Caco-2 (cell line): ENCODE results near the gene FBXO38. TPM values are rescaled to one million over a fixed set of nuclear protein-coding genes. Genes with fewer than 3 reads are reported as not detected.

Experiments
- BruUV-seq: library from RNA; stranded (reverse); fragments of 400-500 nt; replicated peaks from 2 replicates; lab custom pipeline; 2021; lab: Mats Ljungman, UMichigan
- CTCF ChIA-PET: fragments of 300-600 bp; sonication (Branson Sonifier 250); formaldehyde crosslinking; loops from one replicate; lab custom pipeline; 2022; ENCODE audit warnings: antibody characterized with exemption; lab: Charles Lee
- POLR2A ChIA-PET: fragments of 300-600 bp; sonication (Branson Sonifier 250); formaldehyde crosslinking; loops from one replicate; lab custom pipeline; 2022; ENCODE audit warnings: antibody characterized with exemption; lab: Charles Lee
- DNase-seq, 2 experiments: peaks; one replicate each; pipeline versions ENCODE4 v3.0.0 to v3.0.0-alpha.2; 2020 to 2022
- H3K27me3 ChIP-seq: replicated peaks from 2 replicates; pipeline ENCODE4 v1.6.0; 2011; ENCODE audit warnings: low read length; ENCODE audit not compliant: control insufficient read depth, insufficient read depth
- H3K36me3 ChIP-seq: 2 replicates; pipeline ENCODE4 v1.5.1; 2011; ENCODE audit warnings: low read length; ENCODE audit not compliant: control insufficient read depth, insufficient read depth
- H3K4me1 ChIP-seq: fragments of 250-450 bp; sonication (Bioruptor Pico); 2 replicates; pipeline ENCODE4 v1.5.1; 2020; ENCODE audit warnings: mild to moderate bottlenecking
- H3K4me3 ChIP-seq: 2 replicates; pipeline ENCODE4 v1.5.1; 2011; ENCODE audit warnings: low read depth, mild to moderate bottlenecking, control low read depth, low read length
- H3K9me3 ChIP-seq: fragments of 250-450 bp; sonication (Bioruptor Pico); 2 replicates; pipeline ENCODE4 v1.5.1; 2020; ENCODE audit warnings: mild to moderate bottlenecking, moderate library complexity
- H3K27ac Mint-ChIP-seq: one replicate; pipeline ENCODE4 v1.8.0; 2022; ENCODE audit warnings: mixed read lengths; ENCODE audit not compliant: unreplicated experiment
- H3K27me3 Mint-ChIP-seq: one replicate; pipeline ENCODE4 v1.8.0; 2022; ENCODE audit warnings: mixed read lengths; ENCODE audit not compliant: insufficient read depth, unreplicated experiment
- H3K36me3 Mint-ChIP-seq: one replicate; pipeline ENCODE4 v1.8.0; 2022; ENCODE audit warnings: mild to moderate bottlenecking, mixed read lengths; ENCODE audit not compliant: insufficient read depth, unreplicated experiment
- H3K4me1 Mint-ChIP-seq: one replicate; pipeline ENCODE4 v1.8.0; 2022; ENCODE audit warnings: low read depth, mixed read lengths; ENCODE audit not compliant: unreplicated experiment
- H3K4me3 Mint-ChIP-seq: one replicate; pipeline ENCODE4 v1.8.0; 2022; ENCODE audit warnings: mild to moderate bottlenecking, moderate library complexity, mixed read lengths; ENCODE audit not compliant: unreplicated experiment
- H3K9me3 Mint-ChIP-seq: one replicate; pipeline ENCODE4 v1.8.0; 2022; ENCODE audit warnings: mixed read lengths; ENCODE audit not compliant: unreplicated experiment
- intact Hi-C: fragments of 100-400 bp; cut with micrococcal nuclease; formaldehyde crosslinking; loops from one replicate; pipeline ENCODE4 v1.10.0; 2022; ENCODE audit not compliant: unreplicated experiment
- total RNA-seq: library from RNA; stranded (reverse); gene quantifications from 2 replicates; pipeline ENCODE4 v1.2.3, GENCODE V29; 2022
- TF ChIP-seq, protein P1 (sequence below), 2 experiments: fragments of 200-600 bp in 1 of 2; IDR thresholded peaks; 1 replicate in 1 of 2; 2 replicates in 1 of 2; pipeline versions ENCODE4 v1.5.1 to v1.8.0; 2011 to 2022; ENCODE audit warnings: antibody characterized with exemption in 1 of 2, control low read depth in 1 of 2, inconsistent platforms in 1 of 2, low read depth in 1 of 2, low read length in 1 of 2, mild to moderate bottlenecking in 1 of 2, moderate library complexity in 1 of 2; ENCODE audit not compliant: insufficient read depth in 1 of 2, severe bottlenecking in 1 of 2, unreplicated experiment in 1 of 2

The FBXO38 gene
- total RNA-seq, 1 experiment from 2014 or later = 36.7 TPM

DNA sequence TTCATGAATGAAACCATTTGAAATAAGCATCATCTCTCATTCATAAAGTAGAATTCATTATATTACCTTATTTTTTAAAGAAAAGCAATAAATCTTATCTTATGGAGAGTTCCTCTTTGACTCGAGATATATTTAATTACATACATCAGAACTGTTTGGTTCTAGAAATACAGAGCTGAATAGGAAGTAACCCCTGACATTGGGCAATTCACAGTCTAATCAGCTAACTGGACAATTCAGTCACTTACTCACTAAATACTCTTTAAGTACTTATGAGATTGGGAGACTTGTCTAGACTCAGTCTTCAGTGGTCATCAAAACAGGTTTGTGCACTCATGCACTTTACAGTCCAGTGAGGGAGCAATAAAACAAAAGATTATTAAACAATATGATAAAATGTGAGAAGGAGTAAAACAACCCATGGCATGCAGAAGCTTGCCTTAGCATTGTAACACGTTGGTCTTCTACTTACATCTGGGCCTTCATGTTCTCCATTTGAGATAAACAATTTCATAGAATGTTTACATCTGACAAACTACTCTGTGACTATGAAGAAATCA lies 11.5 kb upstream of the FBXO38 start:
- ChIA-PET POLR2A (no interaction called here), CTCF (interaction anchor here (0.6 kb wide), 1 partner anchor 292 kb away, joined by 4 read pairs; no protein-coding TSS in a partner anchor)
- H3K9me3 Mint-ChIP-seq = peaks cover 10% of the 10 kb centered on the region
- Histone ChIP-seq H3K4me3 (no peak overlapping the region), H3K27me3 (no peaks in the 10 kb centered on the region), H3K9me3 (no peaks in the 10 kb centered on the region), H3K4me1 (no peaks in the 10 kb centered on the region), H3K36me3 (no peaks in the 10 kb centered on the region)
- no peaks in the 10 kb centered on the region for H3K36me3 Mint-ChIP-seq
- BruUV-seq = no TSS peak
- TF ChIP-seq, protein P1, sequence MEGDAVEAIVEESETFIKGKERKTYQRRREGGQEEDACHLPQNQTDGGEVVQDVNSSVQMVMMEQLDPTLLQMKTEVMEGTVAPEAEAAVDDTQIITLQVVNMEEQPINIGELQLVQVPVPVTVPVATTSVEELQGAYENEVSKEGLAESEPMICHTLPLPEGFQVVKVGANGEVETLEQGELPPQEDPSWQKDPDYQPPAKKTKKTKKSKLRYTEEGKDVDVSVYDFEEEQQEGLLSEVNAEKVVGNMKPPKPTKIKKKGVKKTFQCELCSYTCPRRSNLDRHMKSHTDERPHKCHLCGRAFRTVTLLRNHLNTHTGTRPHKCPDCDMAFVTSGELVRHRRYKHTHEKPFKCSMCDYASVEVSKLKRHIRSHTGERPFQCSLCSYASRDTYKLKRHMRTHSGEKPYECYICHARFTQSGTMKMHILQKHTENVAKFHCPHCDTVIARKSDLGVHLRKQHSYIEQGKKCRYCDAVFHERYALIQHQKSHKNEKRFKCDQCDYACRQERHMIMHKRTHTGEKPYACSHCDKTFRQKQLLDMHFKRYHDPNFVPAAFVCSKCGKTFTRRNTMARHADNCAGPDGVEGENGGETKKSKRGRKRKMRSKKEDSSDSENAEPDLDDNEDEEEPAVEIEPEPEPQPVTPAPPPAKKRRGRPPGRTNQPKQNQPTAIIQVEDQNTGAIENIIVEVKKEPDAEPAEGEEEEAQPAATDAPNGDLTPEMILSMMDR (IDR thresholded peaks at IDR 0.05; ENCODE audit: insufficient read depth in 1 of 2, low read depth in 1 of 2, low read length in 1 of 2, severe bottlenecking in 1 of 2, unreplicated experiment in 1 of 2) = no peak
- intact Hi-C loops = no loop called here
- no peak for DNase-seq
- no peaks in the 10 kb centered on the region for H3K27me3 Mint-ChIP-seq
- peaks cover 10% of the 10 kb centered on the region for H3K4me1 Mint-ChIP-seq
- no peak overlapping the region for H3K27ac Mint-ChIP-seq
- H3K4me3 Mint-ChIP-seq = no peak overlapping the region

DNA sequence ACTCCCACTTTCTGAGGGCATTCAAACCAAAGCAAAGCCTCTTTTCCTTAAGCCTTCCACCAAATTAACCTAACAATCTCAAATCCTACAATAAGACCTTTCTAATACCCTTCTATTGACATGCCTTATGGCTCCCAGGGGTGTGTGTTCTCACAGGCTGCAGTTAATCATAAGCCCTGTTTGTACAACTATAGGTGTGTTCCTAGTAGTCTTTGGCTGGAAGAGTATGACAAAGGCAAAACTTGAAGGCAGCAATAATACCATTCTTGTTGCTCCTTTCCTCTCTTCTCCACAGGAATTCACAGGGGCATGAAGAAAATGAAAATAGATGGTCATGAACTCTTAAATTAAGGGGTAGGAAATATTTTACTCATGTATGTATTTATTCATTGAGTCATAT lies 10.9 kb upstream of the FBXO38 start:
- no peaks in the 10 kb centered on the region for H3K27me3 Mint-ChIP-seq
- no peak for DNase-seq
- intact Hi-C loops = no loop called here
- no peaks in the 10 kb centered on the region for H3K36me3 Mint-ChIP-seq
- no peak overlapping the region for H3K27ac Mint-ChIP-seq
- Histone ChIP-seq H3K27me3 (no peaks in the 10 kb centered on the region), H3K36me3 (no peaks in the 10 kb centered on the region), H3K4me3 (no peak overlapping the region), H3K9me3 (no peaks in the 10 kb centered on the region), H3K4me1 (no peaks in the 10 kb centered on the region)
- BruUV-seq = no TSS peak
- POLR2A ChIA-PET = no interaction called here
- no peak overlapping the region for H3K4me3 Mint-ChIP-seq
- peaks cover 10% of the 10 kb centered on the region for H3K4me1 Mint-ChIP-seq
- CTCF ChIA-PET = interaction anchor here (0.6 kb wide), 1 partner anchor 291 kb away, joined by 4 read pairs; no protein-coding TSS in a partner anchor
- TF ChIP-seq, protein P1 (IDR thresholded peaks at IDR 0.05; ENCODE audit: insufficient read depth in 1 of 2, low read depth in 1 of 2, low read length in 1 of 2, severe bottlenecking in 1 of 2, unreplicated experiment in 1 of 2) = no peak
- peaks cover 8% of the 10 kb centered on the region for H3K9me3 Mint-ChIP-seq

- H3K4me1 ChIP-seq = no peaks in the 10 kb centered on the region
- intact Hi-C loops = loop anchor here (1.0 to 2.0 kb wide), 4 partner anchors 60 to 426 kb away; no protein-coding TSS in a partner anchor
- Mint-ChIP-seq H3K27ac (no peak overlapping the region), H3K36me3 (no peaks in the 10 kb centered on the region), H3K4me1 (peaks cover 10% of the 10 kb centered on the region), H3K4me3 (no peak overlapping the region), H3K9me3 (peaks cover 13% of the 10 kb centered on the region), H3K27me3 (no peaks in the 10 kb centered on the region)
- BruUV-seq = no TSS peak
- ChIA-PET POLR2A (no interaction called here), CTCF (interaction anchor here (1.0 to 1.9 kb wide), 5 partner anchors 19 to 227 kb away, joined by 3 to 12 read pairs (median 6); no protein-coding TSS in a partner anchor)
- no peak overlapping the region for H3K4me3 ChIP-seq
- TF ChIP-seq, protein P1 (IDR thresholded peaks at IDR 0.05; ENCODE audit: insufficient read depth in 1 of 2, low read depth in 1 of 2, low read length in 1 of 2, severe bottlenecking in 1 of 2, unreplicated experiment in 1 of 2) = peak; percentile 83 to 93
- H3K9me3 ChIP-seq = no peaks in the 10 kb centered on the region
- H3K36me3 ChIP-seq = no peaks in the 10 kb centered on the region
- DNase-seq = peak; percentile 75 to 77
- H3K27me3 ChIP-seq = no peaks in the 10 kb centered on the region
Observed at GRCh38 chr5:148374690-148375360, 8.9 kb upstream of the FBXO38 start.
